GM23338 (cell line): Measurements from ENCODE around the gene DNLZ. TPM values are rescaled to one million over a fixed set of nuclear protein-coding genes. Genes with fewer than 3 reads are reported as not detected.

Experiments used
- ATAC-seq: fragments of 200-7000 bp; cut with Tn5 transposase; 3 replicates; pipeline ENCODE4 v1.9.1; 2020
- DNase-seq: peaks from one replicate; pipeline ENCODE4 v3.0.0-alpha.2; 2015; ENCODE audit warnings: low spot score
- H2AFZ ChIP-seq: fragments of 200-600 bp; sonication (generic); 2 replicates; pipeline ENCODE4 v1.8.0; 2016; ENCODE audit warnings: antibody characterized with exemption, mild to moderate bottlenecking, moderate library complexity
- H3F3A ChIP-seq: fragments of 200-600 bp; sonication (generic); replicated peaks from 2 replicates; pipeline ENCODE4 v1.8.0; 2017; ENCODE audit warnings: antibody characterized with exemption, mixed run types, low read depth
- H3K27ac ChIP-seq: fragments of 200-600 bp; sonication (generic); 2 replicates; pipeline ENCODE4 v1.6.1; 2016; ENCODE audit warnings: low read depth
- H3K27me3 ChIP-seq: fragments of 200-600 bp; sonication (generic); 2 replicates; pipeline ENCODE4 v1.8.0; 2016; ENCODE audit warnings: mild to moderate bottlenecking, mixed run types, moderate library complexity; ENCODE audit not compliant: insufficient read depth
- H3K36me3 ChIP-seq: fragments of 200-600 bp; sonication (generic); 2 replicates; pipeline ENCODE4 v1.8.0; 2016; ENCODE audit warnings: mild to moderate bottlenecking; ENCODE audit not compliant: insufficient read depth
- H3K4me1 ChIP-seq: fragments of 200-600 bp; sonication (generic); 2 replicates; pipeline ENCODE4 v1.8.0; 2016; ENCODE audit warnings: mild to moderate bottlenecking, moderate library complexity; ENCODE audit not compliant: insufficient read depth
- H3K4me2 ChIP-seq: fragments of 200-600 bp; sonication (generic); 2 replicates; pipeline ENCODE4 v1.7.1; 2017; ENCODE audit warnings: mixed run types
- H3K4me3 ChIP-seq: fragments of 200-600 bp; sonication (generic); 2 replicates; pipeline ENCODE4 v1.6.1; 2016; ENCODE audit warnings: mixed run types
- H3K79me2 ChIP-seq: fragments of 200-600 bp; sonication (generic); replicated peaks from 2 replicates; pipeline ENCODE4 v1.8.0; 2017; ENCODE audit warnings: mild to moderate bottlenecking; ENCODE audit not compliant: insufficient read depth
- H3K9me2 ChIP-seq: fragments of 200-600 bp; sonication (generic); 2 replicates; pipeline ENCODE4 v1.8.0; 2017; ENCODE audit not compliant: insufficient read depth
- H4K20me1 ChIP-seq: fragments of 200-600 bp; sonication (generic); replicated peaks from 2 replicates; pipeline ENCODE4 v1.8.0; 2017; ENCODE audit warnings: mild to moderate bottlenecking; ENCODE audit not compliant: insufficient read depth
- H3K27ac Mint-ChIP-seq: 2 replicates; pipeline ENCODE4 v1.8.0; 2020; ENCODE audit warnings: inconsistent platforms, mild to moderate bottlenecking, moderate library complexity, mixed read lengths
- H3K27me3 Mint-ChIP-seq: 3 replicates; pipeline ENCODE4 v1.8.0; 2022; ENCODE audit warnings: low read depth, mild to moderate bottlenecking, moderate library complexity, mixed read lengths, inconsistent platforms; ENCODE audit not compliant: insufficient read depth, poor library complexity
- H3K36me3 Mint-ChIP-seq: 3 replicates; pipeline ENCODE4 v1.8.0; 2021; ENCODE audit warnings: low read depth, mild to moderate bottlenecking, inconsistent platforms, moderate library complexity, mixed read lengths
- H3K4me1 Mint-ChIP-seq: 3 replicates; pipeline ENCODE4 v1.8.0; 2020; ENCODE audit warnings: mild to moderate bottlenecking, inconsistent platforms, mixed read lengths
- H3K4me3 Mint-ChIP-seq: 3 replicates; pipeline ENCODE4 v1.8.0; 2021; ENCODE audit warnings: moderate library complexity, mild to moderate bottlenecking, inconsistent platforms, mixed read lengths
- H3K9me3 Mint-ChIP-seq: 3 replicates; pipeline ENCODE4 v1.8.0; 2020; ENCODE audit warnings: moderate library complexity, mild to moderate bottlenecking, inconsistent platforms, mixed read lengths
- ETS1 ChIP-seq: IDR thresholded peaks from 2 replicates; pipeline ENCODE4 v1.6.1; 2016; ENCODE audit warnings: antibody characterized with exemption
- EZH2 ChIP-seq: fragments of 200-600 bp; sonication (generic); IDR thresholded peaks from one replicate; pipeline ENCODE4 v1.8.0; 2017; ENCODE audit warnings: antibody characterized with exemption, mild to moderate bottlenecking, low read depth; ENCODE audit not compliant: unreplicated experiment
- EZH2phosphoT487 ChIP-seq: fragments of 200-600 bp; sonication (generic); IDR thresholded peaks from one replicate; pipeline ENCODE4 v1.8.1; 2018; ENCODE audit warnings: antibody characterized with exemption; ENCODE audit not compliant: unreplicated experiment
- JUNB ChIP-seq: IDR thresholded peaks from one replicate; pipeline ENCODE4 v1.6.1; 2016; ENCODE audit warnings: antibody characterized with exemption; ENCODE audit not compliant: unreplicated experiment
- NANOG ChIP-seq: IDR thresholded peaks from 2 replicates; pipeline ENCODE4 v1.6.1; 2016; ENCODE audit warnings: antibody characterized with exemption, borderline replicate concordance
- POLR2AphosphoS5 ChIP-seq: IDR thresholded peaks from 2 replicates; pipeline ENCODE4 v1.6.1; 2016; ENCODE audit warnings: antibody characterized with exemption, low read depth
- ZNF114 ChIP-seq: fragments of 250-450 bp; sonication (Bioruptor Pico); IDR thresholded peaks from 2 replicates; pipeline ENCODE4 v1.5.0; 2020; ENCODE audit warnings: mild to moderate bottlenecking, moderate library complexity
- ZNF331 ChIP-seq: fragments of 250-450 bp; sonication (Bioruptor Pico); IDR thresholded peaks from 2 replicates; pipeline ENCODE4 v1.5.0; 2020; ENCODE audit warnings: low read depth, mild to moderate bottlenecking, moderate library complexity
- polyA plus RNA-seq: library from polyadenylated mRNA; unstranded; fragments of >200 nt; fragmentation: Nextera tagmentation; extraction: Ambion mirVana; gene quantifications from 2 replicates; pipeline ENCODE4 v1.2.1, GENCODE V29; 2016
- total RNA-seq: library from RNA; depleted of rRNA; stranded (reverse); fragments of >200 nt; shearing (Covaris generic); gene quantifications from 2 replicates; pipeline ENCODE4 v1.2.3, GENCODE V29; 2014
- TF ChIP-seq, protein P1 (sequence below): fragments of 250-450 bp; sonication (Bioruptor Pico); IDR thresholded peaks from 2 replicates; pipeline ENCODE4 v1.5.0; 2020; ENCODE audit warnings: mild to moderate bottlenecking, moderate library complexity

The DNLZ gene
- total and polyA plus RNA-seq, 2 experiments from 2014 or later = 33.4 to 53.9 TPM

DNA sequence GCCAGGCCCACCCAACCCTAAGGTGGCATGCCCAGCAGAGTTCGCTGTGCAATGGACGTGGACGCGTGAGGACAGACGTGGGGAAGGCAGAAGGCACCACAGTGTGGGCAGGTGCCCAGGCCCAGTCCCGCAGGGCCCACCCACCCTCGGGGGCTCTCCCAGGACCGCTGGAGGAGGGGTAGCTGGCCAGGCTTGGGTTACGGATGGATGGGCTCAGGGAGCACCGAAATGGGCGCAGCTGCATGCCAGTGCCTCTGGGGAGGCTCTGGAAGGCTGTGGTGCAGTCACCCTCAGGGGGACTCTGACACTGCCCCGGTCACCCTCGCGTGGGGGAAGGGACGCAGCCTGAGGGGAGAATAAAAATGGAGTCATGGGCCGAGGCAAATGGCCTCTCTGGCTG lies 45.8 kb downstream of the DNLZ start (continued):
- TF ChIP-seq, protein P1, sequence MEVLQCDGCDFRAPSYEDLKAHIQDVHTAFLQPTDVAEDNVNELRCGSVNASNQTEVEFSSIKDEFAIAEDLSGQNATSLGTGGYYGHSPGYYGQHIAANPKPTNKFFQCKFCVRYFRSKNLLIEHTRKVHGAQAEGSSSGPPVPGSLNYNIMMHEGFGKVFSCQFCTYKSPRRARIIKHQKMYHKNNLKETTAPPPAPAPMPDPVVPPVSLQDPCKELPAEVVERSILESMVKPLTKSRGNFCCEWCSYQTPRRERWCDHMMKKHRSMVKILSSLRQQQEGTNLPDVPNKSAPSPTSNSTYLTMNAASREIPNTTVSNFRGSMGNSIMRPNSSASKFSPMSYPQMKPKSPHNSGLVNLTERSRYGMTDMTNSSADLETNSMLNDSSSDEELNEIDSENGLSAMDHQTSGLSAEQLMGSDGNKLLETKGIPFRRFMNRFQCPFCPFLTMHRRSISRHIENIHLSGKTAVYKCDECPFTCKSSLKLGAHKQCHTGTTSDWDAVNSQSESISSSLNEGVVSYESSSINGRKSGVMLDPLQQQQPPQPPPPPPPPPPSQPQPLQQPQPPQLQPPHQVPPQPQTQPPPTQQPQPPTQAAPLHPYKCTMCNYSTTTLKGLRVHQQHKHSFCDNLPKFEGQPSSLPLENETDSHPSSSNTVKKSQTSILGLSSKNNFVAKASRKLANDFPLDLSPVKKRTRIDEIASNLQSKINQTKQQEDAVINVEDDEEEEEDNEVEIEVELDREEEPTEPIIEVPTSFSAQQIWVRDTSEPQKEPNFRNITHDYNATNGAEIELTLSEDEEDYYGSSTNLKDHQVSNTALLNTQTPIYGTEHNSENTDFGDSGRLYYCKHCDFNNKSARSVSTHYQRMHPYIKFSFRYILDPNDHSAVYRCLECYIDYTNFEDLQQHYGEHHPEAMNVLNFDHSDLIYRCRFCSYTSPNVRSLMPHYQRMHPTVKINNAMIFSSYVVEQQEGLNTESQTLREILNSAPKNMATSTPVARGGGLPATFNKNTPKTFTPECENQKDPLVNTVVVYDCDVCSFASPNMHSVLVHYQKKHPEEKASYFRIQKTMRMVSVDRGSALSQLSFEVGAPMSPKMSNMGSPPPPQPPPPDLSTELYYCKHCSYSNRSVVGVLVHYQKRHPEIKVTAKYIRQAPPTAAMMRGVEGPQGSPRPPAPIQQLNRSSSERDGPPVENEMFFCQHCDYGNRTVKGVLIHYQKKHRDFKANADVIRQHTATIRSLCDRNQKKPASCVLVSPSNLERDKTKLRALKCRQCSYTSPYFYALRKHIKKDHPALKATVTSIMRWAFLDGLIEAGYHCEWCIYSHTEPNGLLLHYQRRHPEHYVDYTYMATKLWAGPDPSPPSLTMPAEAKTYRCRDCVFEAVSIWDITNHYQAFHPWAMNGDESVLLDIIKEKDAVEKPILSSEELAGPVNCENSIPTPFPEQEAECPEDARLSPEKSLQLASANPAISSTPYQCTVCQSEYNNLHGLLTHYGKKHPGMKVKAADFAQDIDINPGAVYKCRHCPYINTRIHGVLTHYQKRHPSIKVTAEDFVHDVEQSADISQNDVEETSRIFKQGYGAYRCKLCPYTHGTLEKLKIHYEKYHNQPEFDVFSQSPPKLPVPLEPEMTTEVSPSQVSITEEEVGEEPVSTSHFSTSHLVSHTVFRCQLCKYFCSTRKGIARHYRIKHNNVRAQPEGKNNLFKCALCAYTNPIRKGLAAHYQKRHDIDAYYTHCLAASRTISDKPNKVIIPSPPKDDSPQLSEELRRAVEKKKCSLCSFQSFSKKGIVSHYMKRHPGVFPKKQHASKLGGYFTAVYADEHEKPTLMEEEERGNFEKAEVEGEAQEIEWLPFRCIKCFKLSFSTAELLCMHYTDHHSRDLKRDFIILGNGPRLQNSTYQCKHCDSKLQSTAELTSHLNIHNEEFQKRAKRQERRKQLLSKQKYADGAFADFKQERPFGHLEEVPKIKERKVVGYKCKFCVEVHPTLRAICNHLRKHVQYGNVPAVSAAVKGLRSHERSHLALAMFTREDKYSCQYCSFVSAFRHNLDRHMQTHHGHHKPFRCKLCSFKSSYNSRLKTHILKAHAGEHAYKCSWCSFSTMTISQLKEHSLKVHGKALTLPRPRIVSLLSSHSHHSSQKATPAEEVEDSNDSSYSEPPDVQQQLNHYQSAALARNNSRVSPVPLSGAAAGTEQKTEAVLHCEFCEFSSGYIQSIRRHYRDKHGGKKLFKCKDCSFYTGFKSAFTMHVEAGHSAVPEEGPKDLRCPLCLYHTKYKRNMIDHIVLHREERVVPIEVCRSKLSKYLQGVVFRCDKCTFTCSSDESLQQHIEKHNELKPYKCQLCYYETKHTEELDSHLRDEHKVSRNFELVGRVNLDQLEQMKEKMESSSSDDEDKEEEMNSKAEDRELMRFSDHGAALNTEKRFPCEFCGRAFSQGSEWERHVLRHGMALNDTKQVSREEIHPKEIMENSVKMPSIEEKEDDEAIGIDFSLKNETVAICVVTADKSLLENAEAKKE (CRISPR knock-in tag) = no peak
- TF ChIP-seq ZNF114 (CRISPR knock-in tag) = no peak
- TF ChIP-seq POLR2AphosphoS5 = no peak
- TF ChIP-seq ZNF331 (CRISPR knock-in tag) = no peak
- TF ChIP-seq JUNB = no peak
- TF ChIP-seq NANOG = no peak

GRCh38 chr9:136316896-136317676 lies 46.5 kb downstream of the DNLZ start:
- Mint-ChIP-seq H3K4me3 (no peak overlapping the region), H3K27me3 (peaks cover 9% of the 10 kb centered on the region), H3K27ac (no peak overlapping the region), H3K9me3 (peaks cover 17% of the 10 kb centered on the region), H3K36me3 (no peaks in the 10 kb centered on the region; the same call in 2 of the 3 replicates), H3K4me1 (no peaks in the 10 kb centered on the region)
- Histone ChIP-seq H4K20me1 (no peaks in the 10 kb centered on the region), H3K79me2 (no peaks in the 10 kb centered on the region), H3F3A (no peaks in the 10 kb centered on the region), H2AFZ (no peak overlapping the region), H3K36me3 (no peaks in the 10 kb centered on the region), H3K4me1 (no peaks in the 10 kb centered on the region), H3K27me3 (no peaks in the 10 kb centered on the region), H3K9me2 (no peaks in the 10 kb centered on the region), H3K4me3 (no peak overlapping the region), H3K27ac (no peak overlapping the region), H3K4me2 (no peak overlapping the region)
- DNase-seq = no peak
- ATAC-seq = no peak
- TF ChIP-seq EZH2phosphoT487 (no peak), ZNF114 (CRISPR knock-in tag) (no peak), NANOG (no peak), ETS1 (no peak), EZH2 (no peak)
